Liver (tissue), 3 donors: ENCODE results near the gene TTC33.

Source experiments
- CTCF ChIP-seq: fragments of 150-350 bp; IDR thresholded peaks from 2 replicates; pipeline ENCODE4 v1.5.1; 2017; ENCODE audit warnings: improper control_type of control experiment, low read depth, low read length; ENCODE audit not compliant: missing input control
- RAD21 ChIP-seq, 2 donors: IDR thresholded peaks; 2 replicates each; pipeline ENCODE4 v1.6.1; 2016; ENCODE audit warnings: antibody characterized with exemption in 2 of 2, mild to moderate bottlenecking in 2 of 2
- donor health status: healthy.
- donor health status: healthy.

DNA sequence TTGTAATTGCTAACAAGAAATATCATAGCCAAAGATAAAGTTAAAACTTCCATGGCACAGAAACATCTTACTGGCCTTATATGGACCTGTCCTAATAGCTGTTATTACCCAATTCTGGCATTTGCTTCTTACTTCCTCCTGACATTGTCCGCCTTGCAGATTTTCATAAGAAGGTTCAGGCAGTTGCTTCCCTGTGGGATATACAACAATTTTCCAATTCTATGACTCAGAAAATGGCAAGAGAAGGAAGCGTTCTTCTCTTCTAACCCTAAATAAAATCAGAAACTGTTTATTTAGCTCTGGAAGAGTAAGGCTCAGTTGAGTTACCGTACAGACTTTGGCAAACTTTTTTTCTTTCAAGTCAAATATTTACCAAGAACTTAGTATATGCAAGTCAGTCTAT lies 40.7 kb upstream of the TTC33 start:
- TF ChIP-seq CTCF (no peak), RAD21 (IDR thresholded peaks at IDR 0.05) (no peak)
